OCI-LY1 (cell line): ENCODE results near the gene CACNA1E.

Experiments used
- H2AFZ ChIP-seq: fragments of 200-600 bp; sonication (generic), shearing (Covaris generic); 2 replicates; pipeline ENCODE4 v1.6.0; 2014; ENCODE audit warnings: antibody characterized with exemption, mild to moderate bottlenecking, low read length
- H3F3A ChIP-seq: fragments of 200-600 bp; sonication (generic), shearing (Covaris generic); 2 replicates; pipeline ENCODE4 v1.6.0; 2014; ENCODE audit warnings: mild to moderate bottlenecking, antibody characterized with exemption, low read length, moderate library complexity; ENCODE audit not compliant: insufficient read depth
- H3K27ac ChIP-seq: fragments of 200-600 bp; sonication (generic); 2 replicates; pipeline ENCODE4 v1.5.1; 2014; ENCODE audit warnings: low read length, mixed run types, mild to moderate bottlenecking, low read depth; ENCODE audit not compliant: poor library complexity, severe bottlenecking
- H3K27me3 ChIP-seq: fragments of 200-600 bp; sonication (generic); 2 replicates; pipeline ENCODE4 v1.6.0; 2014; ENCODE audit warnings: antibody characterized with exemption, mild to moderate bottlenecking, low read length, moderate library complexity; ENCODE audit not compliant: insufficient read depth
- H3K36me3 ChIP-seq: fragments of 200-600 bp; sonication (generic); 2 replicates; pipeline ENCODE4 v1.6.1; 2014; ENCODE audit warnings: mild to moderate bottlenecking, antibody characterized with exemption, low read length, moderate library complexity, mixed read lengths; ENCODE audit not compliant: insufficient read depth
- H3K4me1 ChIP-seq: fragments of 200-600 bp; sonication (generic); 2 replicates; pipeline ENCODE4 v1.5.1; 2014; ENCODE audit warnings: mild to moderate bottlenecking, low read length, moderate library complexity; ENCODE audit not compliant: insufficient read depth, severe bottlenecking
- H3K4me2 ChIP-seq: fragments of 200-600 bp; sonication (generic), shearing (Covaris generic); 2 replicates; pipeline ENCODE4 v1.6.1; 2014; ENCODE audit warnings: low read length
- H3K4me3 ChIP-seq: fragments of 200-600 bp; sonication (generic); 2 replicates; pipeline ENCODE4 v1.5.1; 2014; ENCODE audit warnings: low read length, low read depth, mild to moderate bottlenecking, mixed read lengths; ENCODE audit not compliant: poor library complexity, severe bottlenecking
- H3K79me2 ChIP-seq: fragments of 200-600 bp; shearing (Covaris generic); 2 replicates; pipeline ENCODE4 v1.6.1; 2016; ENCODE audit warnings: mixed run types, low read length, mixed read lengths; ENCODE audit not compliant: insufficient read depth
- H3K9ac ChIP-seq: fragments of 200-600 bp; sonication (generic), shearing (Covaris generic); 2 replicates; pipeline ENCODE4 v1.6.1; 2014; ENCODE audit warnings: mild to moderate bottlenecking, low read length, mixed read lengths
- H3K9me2 ChIP-seq: fragments of 200-600 bp; sonication (generic), shearing (Covaris generic); 2 replicates; pipeline ENCODE4 v1.6.1; 2014; ENCODE audit warnings: low read depth, mild to moderate bottlenecking, low read length, mixed read lengths
- H3K9me3 ChIP-seq: fragments of 200-600 bp; shearing (Covaris generic); 2 replicates; pipeline ENCODE4 v1.6.1; 2014; ENCODE audit warnings: low read length, mixed read lengths
- H4K20me1 ChIP-seq: fragments of 200-600 bp; sonication (generic), shearing (Covaris generic); 2 replicates; pipeline ENCODE4 v1.6.0; 2016; ENCODE audit warnings: mild to moderate bottlenecking, low read length; ENCODE audit not compliant: insufficient read depth
- CTCF ChIP-seq: fragments of 200-600 bp; sonication (generic), shearing (Covaris generic); IDR thresholded peaks from 2 replicates; pipeline ENCODE4 v1.5.1; 2017; ENCODE audit warnings: mild to moderate bottlenecking, antibody characterized with exemption, low read length, moderate library complexity, mixed read lengths
- EZH2 ChIP-seq: fragments of 200-600 bp; sonication (generic), shearing (Covaris generic); IDR thresholded peaks from 2 replicates; pipeline ENCODE4 v1.8.0; 2017; ENCODE audit warnings: borderline replicate concordance, mixed run types, mild to moderate bottlenecking, antibody characterized with exemption, low read length, moderate library complexity, mixed read lengths

Gene CACNA1E

GRCh38 chr1:181813266-181813665, 329.9 kb downstream of the CACNA1E start:
- TF ChIP-seq EZH2 = no peak
- no peak for TF ChIP-seq CTCF
- no peak overlapping the region for H3K27ac ChIP-seq

DNA sequence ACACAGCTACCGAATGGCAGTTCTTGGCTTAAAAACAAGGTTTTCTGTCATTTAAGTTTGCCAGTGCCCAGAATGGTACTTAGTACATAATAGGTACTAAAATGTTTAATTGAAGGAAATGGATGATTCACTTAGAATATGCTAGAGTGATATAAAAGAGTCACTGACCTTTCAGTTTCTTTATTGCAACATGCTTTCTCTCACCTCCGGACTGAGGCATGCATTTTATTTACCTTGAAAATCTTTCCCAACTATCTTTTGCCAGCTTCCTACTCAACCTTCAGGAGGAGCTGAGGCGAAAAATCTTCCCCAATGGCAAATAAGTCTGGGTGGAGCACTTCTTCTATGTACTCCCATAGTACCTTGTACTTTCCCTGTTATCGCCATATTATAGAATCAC, 333.3 kb downstream of the CACNA1E start:
- Histone ChIP-seq H3K4me2 (no peak overlapping the region), H4K20me1 (no peaks in the 10 kb centered on the region), H3F3A (no peaks in the 10 kb centered on the region), H2AFZ (no peak overlapping the region), H3K27ac (no peak overlapping the region), H3K27me3 (no peaks in the 10 kb centered on the region), H3K36me3 (no peaks in the 10 kb centered on the region), H3K9ac (no peak overlapping the region), H3K9me2 (no peaks in the 10 kb centered on the region), H3K4me1 (no peaks in the 10 kb centered on the region), H3K79me2 (no peaks in the 10 kb centered on the region), H3K4me3 (no peak overlapping the region), H3K9me3 (no peaks in the 10 kb centered on the region)
- TF ChIP-seq CTCF (no peak), EZH2 (no peak)

More at GRCh38 chr1:181813266-181813665, 329.9 kb downstream of the CACNA1E start:
- H3K9me3 ChIP-seq = no peaks in the 10 kb centered on the region
- H3K4me1 ChIP-seq = no peaks in the 10 kb centered on the region
- H3K79me2 ChIP-seq = no peaks in the 10 kb centered on the region
- H2AFZ ChIP-seq = no peak overlapping the region
- H4K20me1 ChIP-seq = no peaks in the 10 kb centered on the region
- H3K36me3 ChIP-seq = no peaks in the 10 kb centered on the region
- no peak overlapping the region for H3K4me3 ChIP-seq
- H3K9ac ChIP-seq = no peak overlapping the region
- no peaks in the 10 kb centered on the region for H3K27me3 ChIP-seq
- H3F3A ChIP-seq = no peaks in the 10 kb centered on the region
- H3K4me2 ChIP-seq = no peak overlapping the region
- H3K9me2 ChIP-seq = no peaks in the 10 kb centered on the region

- H3K9me3 ChIP-seq = no peaks in the 10 kb centered on the region
- no peaks in the 10 kb centered on the region for H3K27me3 ChIP-seq
- H3K36me3 ChIP-seq = no peaks in the 10 kb centered on the region
- H3K4me2 ChIP-seq = no peak overlapping the region
- TF ChIP-seq CTCF (no peak), EZH2 (no peak)
- no peak overlapping the region for H3K27ac ChIP-seq
- no peaks in the 10 kb centered on the region for H3F3A ChIP-seq
- H3K9me2 ChIP-seq = no peaks in the 10 kb centered on the region
- no peaks in the 10 kb centered on the region for H3K79me2 ChIP-seq
- no peaks in the 10 kb centered on the region for H3K4me1 ChIP-seq
- no peak overlapping the region for H3K4me3 ChIP-seq
- H3K9ac ChIP-seq = no peak overlapping the region
- H4K20me1 ChIP-seq = no peaks in the 10 kb centered on the region
- H2AFZ ChIP-seq = no peak overlapping the region
Observed at GRCh38 chr1:181817091-181817490, 333.8 kb downstream of the CACNA1E start.
